PC-3 (cell line): ENCODE results near the gene DBX2. TPM values are rescaled to one million over a fixed set of nuclear protein-coding genes. Genes with fewer than 3 reads are reported as not detected.
"Not testable (repeated sequence)": the region's sequence is repeated elsewhere in the genome, so short reads cannot be mapped to it uniquely, and the experiment has no call there.

Experiments used
- ATAC-seq: fragments of 200-7000 bp; cut with Tn5 transposase; 2 replicates; pipeline ENCODE4 v1.9.1; 2020; ENCODE audit warnings: mild to moderate bottlenecking, moderate library complexity
- BruUV-seq: library from RNA; stranded (reverse); fragments of 400-500 nt; replicated peaks from 2 replicates; lab custom pipeline; 2021; lab: Mats Ljungman, UMichigan
- CTCF ChIA-PET: fragments of 300-600 bp; sonication (Branson Sonifier 250); formaldehyde crosslinking; loops from one replicate; lab custom pipeline; 2022; ENCODE audit warnings: antibody characterized with exemption; lab: Charles Lee
- POLR2A ChIA-PET: fragments of 300-600 bp; sonication (Branson Sonifier 250); formaldehyde crosslinking; loops from one replicate; lab custom pipeline; 2022; ENCODE audit warnings: antibody characterized with exemption; ENCODE audit not compliant: unreplicated experiment; lab: Charles Lee
- DNase-seq: peaks from one replicate; pipeline ENCODE4 v3.0.0-alpha.2; 2015
- H2AFZ ChIP-seq: fragments of 300-600 bp; sonication (generic); 2 replicates; pipeline ENCODE4 v1.6.0; 2016; ENCODE audit warnings: antibody characterized with exemption, low read length
- H3F3A ChIP-seq: fragments of 300-600 bp; sonication (generic); one replicate; pipeline ENCODE4 v1.6.0; 2017; ENCODE audit warnings: antibody characterized with exemption, low read length, control low read depth, mild to moderate bottlenecking; ENCODE audit not compliant: unreplicated experiment
- H3K27ac ChIP-seq: fragments of 300-600 bp; sonication (generic); 2 replicates; pipeline ENCODE4 v1.5.1; 2016; ENCODE audit warnings: mild to moderate bottlenecking, low read length
- H3K27me3 ChIP-seq: fragments of 300-600 bp; sonication (generic); 2 replicates; pipeline ENCODE4 v1.6.1; 2016; ENCODE audit warnings: low read length, mixed read lengths
- H3K36me3 ChIP-seq: fragments of 300-600 bp; sonication (generic); 2 replicates; pipeline ENCODE4 v1.6.1; 2016; ENCODE audit warnings: low read depth, mixed run types, low read length, mixed read lengths
- H3K4me1 ChIP-seq: fragments of 300-600 bp; sonication (generic); 2 replicates; pipeline ENCODE4 v1.5.1; 2016; ENCODE audit warnings: low read length; ENCODE audit not compliant: insufficient read depth
- H3K4me2 ChIP-seq: fragments of 300-600 bp; sonication (generic); 2 replicates; pipeline ENCODE4 v1.6.0; 2016; ENCODE audit warnings: low read length
- H3K4me3 ChIP-seq: fragments of 300-600 bp; sonication (generic); 2 replicates; pipeline ENCODE4 v1.5.1; 2016; ENCODE audit warnings: mild to moderate bottlenecking, low read length, mixed read lengths
- H3K79me2 ChIP-seq: fragments of 300-600 bp; sonication (generic); 2 replicates; pipeline ENCODE4 v1.6.1; 2017; ENCODE audit warnings: low read length, mixed read lengths
- H3K9ac ChIP-seq: fragments of 300-600 bp; sonication (generic); 2 replicates; pipeline ENCODE4 v1.6.0; 2016; ENCODE audit warnings: mild to moderate bottlenecking, low read length
- H3K9me2 ChIP-seq: fragments of 300-600 bp; sonication (generic); replicated peaks from 2 replicates; pipeline ENCODE4 v1.6.1; 2016; ENCODE audit warnings: mixed run types, low read length, mixed read lengths
- H3K9me3 ChIP-seq: fragments of 300-600 bp; sonication (generic); 2 replicates; pipeline ENCODE4 v1.6.1; 2016; ENCODE audit warnings: low read length, mixed read lengths
- H4K20me1 ChIP-seq: fragments of 300-600 bp; sonication (generic); 2 replicates; pipeline ENCODE4 v1.6.1; 2016; ENCODE audit warnings: low read length, mixed read lengths
- EZH2 ChIP-seq: fragments of 300-600 bp; sonication (generic); IDR thresholded peaks from one replicate; pipeline ENCODE4 v1.6.1; 2017; ENCODE audit warnings: antibody characterized with exemption, mild to moderate bottlenecking, low read length; ENCODE audit not compliant: unreplicated experiment
- EZH2phosphoT487 ChIP-seq: fragments of 300-600 bp; sonication (generic); IDR thresholded peaks from 2 replicates; pipeline ENCODE4 v1.6.1; 2018; ENCODE audit warnings: mild to moderate bottlenecking, antibody characterized with exemption, low read length, borderline replicate concordance
- intact Hi-C: fragments of 100-400 bp; cut with micrococcal nuclease; formaldehyde crosslinking; loops from 2 replicates; pipeline ENCODE4 v1.9.0; 2023
- total RNA-seq: library from RNA; depleted of rRNA; stranded (reverse); fragments of >200 nt; gene quantifications from 2 replicates; pipeline ENCODE4 v1.2.3, GENCODE V29; 2014
- TF ChIP-seq, protein P1 (sequence below): fragments of 300-600 bp; sonication (generic); conservative IDR thresholded peaks from 2 replicates; pipeline ENCODE4 v1.5.1; 2017; ENCODE audit warnings: antibody characterized with exemption, low read depth, mild to moderate bottlenecking, low read length

The DBX2 gene
- total RNA-seq, 1 experiment from 2014 or later: not detected

GRCh38 chr12:45093051-45093450, 42.2 kb upstream of the DBX2 start:
- no peak for ATAC-seq
- Histone ChIP-seq H3F3A (no peaks in the 10 kb centered on the region), H4K20me1 (no peaks in the 10 kb centered on the region), H3K4me2 (no peak overlapping the region), H3K27me3 (peaks cover 64% of the 10 kb centered on the region), H3K79me2 (no peaks in the 10 kb centered on the region), H3K36me3 (no peaks in the 10 kb centered on the region), H3K9ac (no peak overlapping the region), H3K4me3 (no peak overlapping the region), H3K27ac (no peak overlapping the region), H3K4me1 (no peaks in the 10 kb centered on the region), H3K9me3 (no peaks in the 10 kb centered on the region), H2AFZ (no peak overlapping the region), H3K9me2 (no peaks in the 10 kb centered on the region)
- intact Hi-C loops: no loop called here
- DNase-seq: no peak
- TF ChIP-seq EZH2 (no peak), EZH2phosphoT487 (no peak)
- TF ChIP-seq, protein P1, sequence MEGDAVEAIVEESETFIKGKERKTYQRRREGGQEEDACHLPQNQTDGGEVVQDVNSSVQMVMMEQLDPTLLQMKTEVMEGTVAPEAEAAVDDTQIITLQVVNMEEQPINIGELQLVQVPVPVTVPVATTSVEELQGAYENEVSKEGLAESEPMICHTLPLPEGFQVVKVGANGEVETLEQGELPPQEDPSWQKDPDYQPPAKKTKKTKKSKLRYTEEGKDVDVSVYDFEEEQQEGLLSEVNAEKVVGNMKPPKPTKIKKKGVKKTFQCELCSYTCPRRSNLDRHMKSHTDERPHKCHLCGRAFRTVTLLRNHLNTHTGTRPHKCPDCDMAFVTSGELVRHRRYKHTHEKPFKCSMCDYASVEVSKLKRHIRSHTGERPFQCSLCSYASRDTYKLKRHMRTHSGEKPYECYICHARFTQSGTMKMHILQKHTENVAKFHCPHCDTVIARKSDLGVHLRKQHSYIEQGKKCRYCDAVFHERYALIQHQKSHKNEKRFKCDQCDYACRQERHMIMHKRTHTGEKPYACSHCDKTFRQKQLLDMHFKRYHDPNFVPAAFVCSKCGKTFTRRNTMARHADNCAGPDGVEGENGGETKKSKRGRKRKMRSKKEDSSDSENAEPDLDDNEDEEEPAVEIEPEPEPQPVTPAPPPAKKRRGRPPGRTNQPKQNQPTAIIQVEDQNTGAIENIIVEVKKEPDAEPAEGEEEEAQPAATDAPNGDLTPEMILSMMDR: no peak
- BruUV-seq: no TSS peak
- ChIA-PET POLR2A (no interaction called here), CTCF (no interaction called here)

- H2AFZ ChIP-seq: no peak overlapping the region
- no peak for ATAC-seq
- H3K9me2 ChIP-seq: no peaks in the 10 kb centered on the region
- no TSS peak for BruUV-seq
- H3K9ac ChIP-seq: no peak overlapping the region
- no peaks in the 10 kb centered on the region for H3K79me2 ChIP-seq
- H3K27ac ChIP-seq: no peak overlapping the region
- H3K36me3 ChIP-seq: no peaks in the 10 kb centered on the region
- ChIA-PET CTCF (no interaction called here), POLR2A (interaction anchor here (0.6 kb wide), 1 partner anchor 293 kb away, joined by 8 read pairs; no protein-coding TSS in a partner anchor)
- no peak overlapping the region for H3K4me2 ChIP-seq
- no peaks in the 10 kb centered on the region for H3F3A ChIP-seq
- intact Hi-C loops: no loop called here
- no peak for DNase-seq
- no peaks in the 10 kb centered on the region for H4K20me1 ChIP-seq
- H3K27me3 ChIP-seq: peaks cover 49% of the 10 kb centered on the region
- no peaks in the 10 kb centered on the region for H3K9me3 ChIP-seq
- H3K4me1 ChIP-seq: no peaks in the 10 kb centered on the region
- H3K4me3 ChIP-seq: no peak overlapping the region
- TF ChIP-seq, protein P1: no peak
- TF ChIP-seq EZH2: no peak
Observed at GRCh38 chr12:45089411-45090075, 38.6 kb upstream of the DBX2 start.

- intact Hi-C loops: no loop called here
- ChIA-PET CTCF (no interaction called here), POLR2A (no interaction called here)
- H3K4me1 ChIP-seq: no peaks in the 10 kb centered on the region
- no peak overlapping the region for H3K4me3 ChIP-seq
- no peaks in the 10 kb centered on the region for H4K20me1 ChIP-seq
- H3K27me3 ChIP-seq: peaks cover 48% of the 10 kb centered on the region
- no peaks in the 10 kb centered on the region for H3K79me2 ChIP-seq
- ATAC-seq: no peak
- BruUV-seq: no TSS peak
- no peak overlapping the region for H3K9ac ChIP-seq
- H3K9me2 ChIP-seq: no peaks in the 10 kb centered on the region
- no peaks in the 10 kb centered on the region for H3K9me3 ChIP-seq
- no peak overlapping the region for H3K4me2 ChIP-seq
- no peaks in the 10 kb centered on the region for H3F3A ChIP-seq
- H3K27ac ChIP-seq: no peak overlapping the region
- DNase-seq: no peak
- H3K36me3 ChIP-seq: no peaks in the 10 kb centered on the region
- TF ChIP-seq, protein P1: no peak
- TF ChIP-seq EZH2phosphoT487 (no peak), EZH2 (no peak)
- no peak overlapping the region for H2AFZ ChIP-seq
Observed at GRCh38 chr12:45088608-45089007, 37.7 kb upstream of the DBX2 start.

DNA sequence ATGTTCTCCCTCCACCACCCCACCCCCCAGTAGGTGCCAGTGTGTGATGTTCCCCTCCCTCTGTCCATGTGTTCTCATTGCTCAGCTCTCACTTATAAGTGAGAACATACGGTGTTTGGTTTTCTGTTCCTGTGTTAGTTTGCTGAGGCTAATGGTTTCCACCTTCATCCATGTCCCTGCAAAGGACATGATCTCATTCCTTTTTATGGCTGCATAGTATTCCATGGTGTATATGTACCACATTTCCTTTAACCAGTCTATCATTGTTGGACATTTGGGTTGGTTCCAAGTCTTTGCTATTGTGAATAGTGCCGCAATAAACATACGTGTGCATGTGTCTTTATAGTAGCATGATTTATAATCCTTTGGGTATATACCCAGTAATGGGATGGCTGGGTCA, 33.3 kb upstream of the DBX2 start:
- H3K4me1 ChIP-seq, H3K4me2 ChIP-seq, intact Hi-C loops: not testable (repeated sequence)

More for the DNA sequence above, 33.3 kb upstream of the DBX2 start:
- H3K9ac ChIP-seq, H3K4me3 ChIP-seq, H3K36me3 ChIP-seq, H2AFZ ChIP-seq, H4K20me1 ChIP-seq, ATAC-seq, CTCF ChIA-PET, BruUV-seq, DNase-seq, H3K9me2 ChIP-seq, H3K9me3 ChIP-seq, H3F3A ChIP-seq, POLR2A ChIA-PET, H3K79me2 ChIP-seq, H3K27ac ChIP-seq: not testable (repeated sequence)
- peaks cover 23% of the 10 kb centered on the region; the same call in 1 of the 2 replicates for H3K27me3 ChIP-seq
